Kidney epithelial cell (primary cell): ENCODE data around the gene FSCN2. TPM values are rescaled to one million over a fixed set of nuclear protein-coding genes. Genes with fewer than 3 reads are reported as not detected.

Experiments
- DNase-seq: peaks from one replicate; pipeline ENCODE4 v3.0.0-alpha.2; 2010; ENCODE audit warnings: low read depth
- H3K27me3 ChIP-seq: 2 replicates; pipeline ENCODE4 v1.6.0; 2011; ENCODE audit warnings: low read length; ENCODE audit not compliant: control insufficient read depth, insufficient read depth
- H3K36me3 ChIP-seq: 2 replicates; pipeline ENCODE4 v1.5.1; 2011; ENCODE audit warnings: low read length; ENCODE audit not compliant: control insufficient read depth, insufficient read depth
- H3K4me3 ChIP-seq: 2 replicates; pipeline ENCODE4 v1.5.1; 2011; ENCODE audit warnings: low read depth, mild to moderate bottlenecking, control low read depth, low read length
- CTCF ChIP-seq: IDR thresholded peaks from 2 replicates; pipeline ENCODE4 v1.5.1; 2011; ENCODE audit warnings: mild to moderate bottlenecking, moderate library complexity, low read length, control low read depth, inconsistent platforms; ENCODE audit not compliant: insufficient read depth, poor library complexity, severe bottlenecking
- total RNA-seq: library from RNA; depleted of rRNA; stranded (reverse); fragments of >200 nt; gene quantifications from 2 replicates; pipeline ENCODE4 v1.2.3, GENCODE V29; 2015

The FSCN2 gene
- total RNA-seq, 1 donor from 2014 or later: 0.29 TPM

GRCh38 chr17:81510785-81511553 lies 17.2 kb upstream of the FSCN2 start:
- peak overlapping the region; percentile 61 for H3K4me3 ChIP-seq
- H3K27me3 ChIP-seq: no peaks in the 10 kb centered on the region
- no peak for DNase-seq
- TF ChIP-seq CTCF: no peak
- peaks cover 14% of the 10 kb centered on the region for H3K36me3 ChIP-seq

DNA sequence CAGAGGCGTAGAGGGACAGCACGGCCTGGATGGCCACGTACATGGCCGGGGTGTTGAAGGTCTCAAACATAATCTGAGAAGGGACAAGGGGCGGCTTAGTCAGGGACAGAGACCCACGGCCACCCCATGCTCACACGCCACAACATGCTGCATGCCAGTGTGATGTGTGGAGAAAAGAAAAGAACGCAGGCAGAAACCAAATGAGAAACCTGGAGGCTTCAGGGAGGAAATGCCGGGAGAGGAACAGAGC lies 16.7 kb upstream of the FSCN2 start:
- TF ChIP-seq CTCF: no peak
- Histone ChIP-seq H3K36me3 (peaks cover 14% of the 10 kb centered on the region), H3K27me3 (no peaks in the 10 kb centered on the region), H3K4me3 (peak overlapping the region; percentile 61)
- DNase-seq: no peak

- H3K36me3 ChIP-seq: peaks cover 14% of the 10 kb centered on the region
- H3K27me3 ChIP-seq: no peaks in the 10 kb centered on the region
- peak overlapping the region; percentile 61 for H3K4me3 ChIP-seq
- TF ChIP-seq CTCF: no peak
- no peak for DNase-seq
Measured at GRCh38 chr17:81511804-81512561, 16.2 kb upstream of the FSCN2 start.

DNA sequence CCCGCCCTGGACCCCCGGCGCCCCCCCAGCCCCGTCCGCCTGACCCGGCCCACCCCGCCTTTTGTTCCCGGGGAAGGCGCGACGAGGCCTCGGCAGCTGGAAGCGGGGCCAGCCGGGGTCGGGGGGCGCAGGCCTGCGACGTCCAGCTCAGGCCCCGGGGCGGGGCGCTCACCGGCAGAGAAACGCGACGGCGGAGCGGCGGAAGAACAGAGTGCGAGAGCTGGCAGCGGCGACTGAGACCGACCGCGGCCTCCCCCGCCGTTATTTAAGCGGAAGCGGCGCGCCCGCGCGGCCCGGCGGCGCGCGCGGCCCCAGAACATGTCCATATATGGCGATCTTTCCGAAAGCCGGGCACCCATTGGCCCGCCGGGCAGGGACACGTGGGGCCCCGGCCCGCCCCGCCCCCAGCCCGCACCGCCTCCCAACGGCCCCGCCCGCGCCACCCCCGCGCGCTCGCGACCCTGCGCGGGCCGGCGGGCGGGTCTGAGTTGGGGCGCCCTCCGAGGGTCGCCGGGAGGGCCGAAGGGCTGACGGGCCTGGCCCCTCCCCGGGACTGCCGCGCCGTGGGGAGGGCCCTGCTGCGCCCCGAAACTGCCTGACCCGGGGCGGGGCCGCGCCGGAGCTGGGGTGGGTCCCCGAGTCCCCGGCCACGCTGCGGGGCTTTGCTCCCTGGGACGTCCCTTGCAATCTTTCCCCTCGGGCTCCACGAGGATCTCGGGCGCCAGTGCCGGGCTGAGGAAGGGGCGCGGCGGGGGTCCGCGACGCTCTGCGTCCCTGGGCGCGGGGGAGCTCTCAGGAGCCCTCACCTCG lies 15.4 kb upstream of the FSCN2 start, which contains the start of gene ACTG1:
ACTG1 (minus strand) TSS at position 238 of the 810 bp plus-strand sequence. CDS start 445 bp downstream, outside the sequence.
- H3K4me3 ChIP-seq: peak within 1 kb of the TSS; percentile 71
- no peak for DNase-seq
- no peak for TF ChIP-seq CTCF
- H3K27me3 ChIP-seq: no peaks in the 10 kb centered on the region
- peaks cover 14% of the 10 kb centered on the region for H3K36me3 ChIP-seq

GRCh38 chr17:81513372-81513752 lies 14.8 kb upstream of the FSCN2 start:
- no peak for TF ChIP-seq CTCF
- H3K4me3 ChIP-seq: peak overlapping the region; percentile 71
- no peak for DNase-seq
- H3K36me3 ChIP-seq: peaks cover 14% of the 10 kb centered on the region
- no peaks in the 10 kb centered on the region for H3K27me3 ChIP-seq
